ENCODE measurements around the gene TNS1.

GRCh38 chr2:217761645-217762277, 241.0 kb downstream of the TNS1 start:
- TF ChIP-seq CTCF (IDR thresholded peaks at IDR 0.05; ENCODE audit: low read length) (no peak), EZH2 (optimal IDR thresholded peaks at IDR 0.05; ENCODE audit: low read depth, low read length) (no peak)

All from MM.1S (cell line).